Measurements from ENCODE around the gene LMO4. TPM values are rescaled to one million over a fixed set of nuclear protein-coding genes. Genes with fewer than 3 reads are reported as not detected.
A peak's percentile ranks its signal among the peaks of the same experiment; 100 is the strongest.

The LMO4 gene
- total and polyA plus RNA-seq, 8 donors: 30.7 to 120 (median 79.5) TPM

GRCh38 chr1:87338566-87338965, 9.9 kb downstream of the LMO4 start:
- Histone ChIP-seq H3K9me3 (no peaks in the 10 kb centered on the region), H3K27me3 (no peaks in the 10 kb centered on the region), H3K36me3 (peaks cover 40 to 57% (median 54%) of the 10 kb centered on the region in 4 donors), H3K27ac (no peak overlapping the region), H3K4me1 (peaks cover 32 to 73% (median 52%) of the 10 kb centered on the region in 4 donors), H3K4me3 (no peak overlapping the region)
- WGBS, 5 donors: 20 to 36% (median 27%) methylated on average over 3 of the region's 3 CpGs
- TF ChIP-seq CTCF (IDR thresholded peaks at IDR 0.05) (no peak), POLR2A (IDR thresholded peaks at IDR 0.05) (no peak), EP300 (IDR thresholded peaks at IDR 0.05) (no peak), POLR2AphosphoS5 (IDR thresholded peaks at IDR 0.05) (no peak)
- intact Hi-C loops (cut with DNase I; ENCODE audit: low total_unique reads): no loop called here
- no peak for DNase-seq

DNA sequence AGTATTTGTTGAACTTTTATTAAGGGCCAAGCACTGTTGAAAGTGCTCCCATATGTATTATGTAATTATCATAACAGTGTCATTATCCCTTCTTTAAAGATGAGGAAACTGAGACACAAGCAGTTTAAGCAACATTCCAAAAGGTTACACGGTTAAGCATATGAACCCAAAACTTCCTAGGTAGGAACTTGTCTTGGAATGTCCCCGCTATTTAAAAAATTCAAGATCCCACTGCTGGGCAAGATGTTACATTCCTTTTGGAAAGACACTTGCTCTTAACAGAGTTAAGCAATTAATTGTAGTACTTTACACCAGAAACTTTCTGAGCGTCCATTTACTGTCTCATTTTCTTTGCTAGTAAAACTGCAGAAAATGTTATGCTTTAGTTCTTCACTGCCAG, 15.6 kb downstream of the LMO4 start:
- H3K27me3 ChIP-seq: no peaks in the 10 kb centered on the region
- no peak overlapping the region for H3K27ac ChIP-seq
- intact Hi-C loops (cut with DNase I; ENCODE audit: low total_unique reads): no loop called here
- DNase-seq: no peak
- no peaks in the 10 kb centered on the region for H3K9me3 ChIP-seq
- no peak for TF ChIP-seq EP300 (IDR thresholded peaks at IDR 0.05)
- TF ChIP-seq CTCF (IDR thresholded peaks at IDR 0.05): no peak
- no peak for TF ChIP-seq POLR2A (IDR thresholded peaks at IDR 0.05)
- no peak for TF ChIP-seq POLR2AphosphoS5 (IDR thresholded peaks at IDR 0.05)
- 83 to 95% (median 92%) methylated on average over 3 of the region's 3 CpGs for WGBS, 5 donors
- H3K36me3 ChIP-seq: peaks cover 59 to 82% (median 73%) of the 10 kb centered on the region in 4 donors
- H3K4me3 ChIP-seq: no peak overlapping the region
- peaks cover 0 to 52% (median 19%) of the 10 kb centered on the region in 4 donors for H3K4me1 ChIP-seq

- Histone ChIP-seq H3K4me1 (peaks cover 0 to 42% (median 22%) of the 10 kb centered on the region in 4 donors), H3K27ac (peak overlapping the region in 1 of 5 donors; percentile 27), H3K27me3 (no peaks in the 10 kb centered on the region), H3K36me3 (peaks cover 39 to 62% (median 53%) of the 10 kb centered on the region in 4 donors), H3K4me3 (no peak overlapping the region), H3K9me3 (no peaks in the 10 kb centered on the region)
- intact Hi-C loops (cut with DNase I; ENCODE audit: low total_unique reads): no loop called here
- DNase-seq: no peak
- no peak for TF ChIP-seq EP300 (IDR thresholded peaks at IDR 0.05)
- no peak for TF ChIP-seq POLR2A (IDR thresholded peaks at IDR 0.05)
- no peak for TF ChIP-seq POLR2AphosphoS5 (IDR thresholded peaks at IDR 0.05)
- TF ChIP-seq CTCF (IDR thresholded peaks at IDR 0.05): no peak
- 70 to 80% (median 76%) methylated on average over 8 of the region's 8 CpGs for WGBS, 5 donors
These were observed 17.6 kb downstream of the LMO4 start for GRCh38 chr1:87346130-87346814.

DNA sequence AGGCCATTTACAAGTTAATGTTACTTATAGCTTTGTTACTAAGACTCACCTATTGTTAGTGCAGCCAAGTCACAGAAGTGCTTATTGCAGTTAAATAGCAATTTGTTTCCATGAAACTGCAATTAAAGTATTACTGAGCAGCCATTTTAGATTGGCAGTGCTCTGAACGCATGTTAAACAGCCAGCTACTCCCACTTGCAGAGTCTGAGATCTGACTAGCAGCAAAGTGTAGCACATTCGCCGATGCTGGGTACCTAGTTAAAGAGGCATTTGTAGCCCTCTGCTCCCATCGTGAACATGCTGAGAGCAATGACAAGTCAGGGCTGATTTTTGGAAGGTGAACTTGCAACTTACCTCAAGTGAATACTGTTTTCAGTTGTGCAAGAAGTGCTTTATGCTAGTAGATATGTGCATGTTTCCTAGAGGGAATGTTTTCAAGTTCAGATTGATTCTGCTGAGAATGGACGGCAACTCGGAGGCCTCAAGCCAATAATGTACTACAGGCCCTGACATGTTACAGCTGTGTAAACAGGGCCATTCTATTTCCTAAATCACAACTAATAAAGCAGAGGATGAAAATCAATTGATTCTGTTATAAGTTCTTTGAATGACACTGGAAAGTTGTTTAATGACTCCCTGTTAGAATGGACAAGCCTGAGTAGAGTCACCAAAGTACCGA, 19.8 kb downstream of the LMO4 start:
- Histone ChIP-seq H3K27ac (peak overlapping the region in 1 of 5 donors; percentile 4), H3K27me3 (no peaks in the 10 kb centered on the region), H3K9me3 (no peaks in the 10 kb centered on the region), H3K4me3 (no peak overlapping the region), H3K36me3 (peaks cover 20 to 40% (median 31%) of the 10 kb centered on the region in 4 donors), H3K4me1 (peaks cover 0 to 28% (median 14%) of the 10 kb centered on the region in 4 donors)
- 60 to 70% (median 63%) methylated on average over 7 of the region's 7 CpGs for WGBS, 5 donors
- TF ChIP-seq CTCF (IDR thresholded peaks at IDR 0.05): no peak
- TF ChIP-seq POLR2AphosphoS5 (IDR thresholded peaks at IDR 0.05): no peak
- no peak for TF ChIP-seq POLR2A (IDR thresholded peaks at IDR 0.05)
- DNase-seq: peak in 1 of 2 donors; percentile 44
- intact Hi-C loops (cut with DNase I; ENCODE audit: low total_unique reads): no loop called here

Data from stomach (tissue), 9 donors.